ENCODE data around the gene DNAH10. TPM values are rescaled to one million over a fixed set of nuclear protein-coding genes. Genes with fewer than 3 reads are reported as not detected.

Gene DNAH10
- total RNA-seq, 1 donor from 2014 or later: 0.04 TPM

GRCh38 chr12:123717350-123717749 is 44.8 kb upstream of the DNAH10 start:
- Histone ChIP-seq H3K4me3 (ENCODE audit: low read depth, low read length) (no peak overlapping the region), H3K36me3 (ENCODE audit: control insufficient read depth, insufficient read depth, low read length) (no peaks in the 10 kb centered on the region), H3K27me3 (ENCODE audit: control insufficient read depth, insufficient read depth, low read length) (no peaks in the 10 kb centered on the region)
- no peak for TF ChIP-seq CTCF (IDR thresholded peaks at IDR 0.05; ENCODE audit: insufficient read depth, low read length, poor library complexity, severe bottlenecking)
- DNase-seq (ENCODE audit: low read depth): no peak

- DNase-seq (ENCODE audit: low read depth): no peak
- no peaks in the 10 kb centered on the region for H3K36me3 ChIP-seq (ENCODE audit: control insufficient read depth, insufficient read depth, low read length)
- H3K27me3 ChIP-seq (ENCODE audit: control insufficient read depth, insufficient read depth, low read length): no peaks in the 10 kb centered on the region
- no peak for TF ChIP-seq CTCF (IDR thresholded peaks at IDR 0.05; ENCODE audit: insufficient read depth, low read length, poor library complexity, severe bottlenecking)
- H3K4me3 ChIP-seq (ENCODE audit: low read depth, low read length): no peak overlapping the region
These were observed 41.8 kb upstream of the DNAH10 start for GRCh38 chr12:123720141-123720814.

- no peak for TF ChIP-seq CTCF (IDR thresholded peaks at IDR 0.05; ENCODE audit: insufficient read depth, low read length, poor library complexity, severe bottlenecking)
- H3K36me3 ChIP-seq (ENCODE audit: control insufficient read depth, insufficient read depth, low read length): no peaks in the 10 kb centered on the region
These were observed 40.9 kb upstream of the DNAH10 start for GRCh38 chr12:123721245-123721644.

GRCh38 chr12:123723011-123723410 is 39.1 kb upstream of the DNAH10 start:
- no peak for TF ChIP-seq CTCF (IDR thresholded peaks at IDR 0.05; ENCODE audit: insufficient read depth, low read length, poor library complexity, severe bottlenecking)
- no peak for DNase-seq (ENCODE audit: low read depth)
- no peaks in the 10 kb centered on the region for H3K36me3 ChIP-seq (ENCODE audit: control insufficient read depth, insufficient read depth, low read length)

More at GRCh38 chr12:123721245-123721644, 40.9 kb upstream of the DNAH10 start:
- H3K27me3 ChIP-seq (ENCODE audit: control insufficient read depth, insufficient read depth, low read length): no peaks in the 10 kb centered on the region
- DNase-seq (ENCODE audit: low read depth): no peak
- H3K4me3 ChIP-seq (ENCODE audit: low read depth, low read length): no peak overlapping the region

GRCh38 chr12:123723765-123724164 is 38.3 kb upstream of the DNAH10 start:
- Histone ChIP-seq H3K36me3 (ENCODE audit: control insufficient read depth, insufficient read depth, low read length) (no peaks in the 10 kb centered on the region), H3K4me3 (ENCODE audit: low read depth, low read length) (no peak overlapping the region)
- no peak for TF ChIP-seq CTCF (IDR thresholded peaks at IDR 0.05; ENCODE audit: insufficient read depth, low read length, poor library complexity, severe bottlenecking)

More at GRCh38 chr12:123723011-123723410, 39.1 kb upstream of the DNAH10 start:
- no peak overlapping the region for H3K4me3 ChIP-seq (ENCODE audit: low read depth, low read length)
- no peaks in the 10 kb centered on the region for H3K27me3 ChIP-seq (ENCODE audit: control insufficient read depth, insufficient read depth, low read length)

GRCh38 chr12:123726244-123726643 is 35.9 kb upstream of the DNAH10 start:
- Histone ChIP-seq H3K36me3 (ENCODE audit: control insufficient read depth, insufficient read depth, low read length) (no peaks in the 10 kb centered on the region), H3K4me3 (ENCODE audit: low read depth, low read length) (no peak overlapping the region), H3K27me3 (ENCODE audit: control insufficient read depth, insufficient read depth, low read length) (no peaks in the 10 kb centered on the region)
- TF ChIP-seq CTCF (IDR thresholded peaks at IDR 0.05; ENCODE audit: insufficient read depth, low read length, poor library complexity, severe bottlenecking): no peak
- DNase-seq (ENCODE audit: low read depth): no peak

More at GRCh38 chr12:123723765-123724164, 38.3 kb upstream of the DNAH10 start:
- no peak for DNase-seq (ENCODE audit: low read depth)
- no peaks in the 10 kb centered on the region for H3K27me3 ChIP-seq (ENCODE audit: control insufficient read depth, insufficient read depth, low read length)

Data from kidney epithelial cell (primary cell).